NCI-H1048 (cell line): ENCODE data around the gene OSBP2.

Source experiments
- DNase-seq: peaks from one replicate; lab custom pipeline; 2025; lab: John Stamatoyannopoulos, UW

Gene OSBP2

GRCh38 chr22:30843245-30843644, 148.6 kb downstream of the OSBP2 start:
- no peak for DNase-seq

GRCh38 chr22:30847583-30847982, 152.9 kb downstream of the OSBP2 start:
- no peak for DNase-seq

- DNase-seq = no peak
These were observed 160.6 kb downstream of the OSBP2 start for GRCh38 chr22:30855266-30855665.

GRCh38 chr22:30855677-30856518, 161.2 kb downstream of the OSBP2 start:
- no peak for DNase-seq

GRCh38 chr22:30856741-30857502, 162.2 kb downstream of the OSBP2 start:
- no peak for DNase-seq

- no peak for DNase-seq
These were observed 163.1 kb downstream of the OSBP2 start for GRCh38 chr22:30857791-30858190.

- no peak for DNase-seq
These were observed 164.5 kb downstream of the OSBP2 start for GRCh38 chr22:30858976-30859713.

GRCh38 chr22:30859714-30860095, 165.0 kb downstream of the OSBP2 start:
- no peak for DNase-seq

- no peak for DNase-seq
These were observed 165.8 kb downstream of the OSBP2 start for GRCh38 chr22:30860176-30861105.

- DNase-seq = no peak
These were observed 166.5 kb downstream of the OSBP2 start for GRCh38 chr22:30861131-30861530.

GRCh38 chr22:30861688-30862552, 167.2 kb downstream of the OSBP2 start:
- no peak for DNase-seq

- DNase-seq = no peak
These were observed 168.6 kb downstream of the OSBP2 start for GRCh38 chr22:30863081-30863833.

- DNase-seq = no peak
These were observed 170.1 kb downstream of the OSBP2 start for GRCh38 chr22:30864441-30865420.

GRCh38 chr22:30865656-30866055, 171.0 kb downstream of the OSBP2 start:
- no peak for DNase-seq

- DNase-seq = no peak
These were observed 171.5 kb downstream of the OSBP2 start for GRCh38 chr22:30866216-30866615.

GRCh38 chr22:30866811-30867271, 172.2 kb downstream of the OSBP2 start:
- DNase-seq = no peak

- DNase-seq = no peak
These were observed 173.3 kb downstream of the OSBP2 start for GRCh38 chr22:30867746-30868662.
